OCI-LY1 (cell line): ENCODE measurements around the gene VAV2.

Experiments used
- EZH2 ChIP-seq: fragments of 200-600 bp; sonication (generic), shearing (Covaris generic); IDR thresholded peaks from 2 replicates; pipeline ENCODE4 v1.8.0; 2017; ENCODE audit warnings: borderline replicate concordance, mixed run types, mild to moderate bottlenecking, antibody characterized with exemption, low read length, moderate library complexity, mixed read lengths
- TF ChIP-seq, protein P1 (sequence below): fragments of 200-600 bp; sonication (generic), shearing (Covaris generic); IDR thresholded peaks from 2 replicates; pipeline ENCODE4 v1.5.1; 2017; ENCODE audit warnings: mild to moderate bottlenecking, antibody characterized with exemption, low read length, moderate library complexity, mixed read lengths

DNA sequence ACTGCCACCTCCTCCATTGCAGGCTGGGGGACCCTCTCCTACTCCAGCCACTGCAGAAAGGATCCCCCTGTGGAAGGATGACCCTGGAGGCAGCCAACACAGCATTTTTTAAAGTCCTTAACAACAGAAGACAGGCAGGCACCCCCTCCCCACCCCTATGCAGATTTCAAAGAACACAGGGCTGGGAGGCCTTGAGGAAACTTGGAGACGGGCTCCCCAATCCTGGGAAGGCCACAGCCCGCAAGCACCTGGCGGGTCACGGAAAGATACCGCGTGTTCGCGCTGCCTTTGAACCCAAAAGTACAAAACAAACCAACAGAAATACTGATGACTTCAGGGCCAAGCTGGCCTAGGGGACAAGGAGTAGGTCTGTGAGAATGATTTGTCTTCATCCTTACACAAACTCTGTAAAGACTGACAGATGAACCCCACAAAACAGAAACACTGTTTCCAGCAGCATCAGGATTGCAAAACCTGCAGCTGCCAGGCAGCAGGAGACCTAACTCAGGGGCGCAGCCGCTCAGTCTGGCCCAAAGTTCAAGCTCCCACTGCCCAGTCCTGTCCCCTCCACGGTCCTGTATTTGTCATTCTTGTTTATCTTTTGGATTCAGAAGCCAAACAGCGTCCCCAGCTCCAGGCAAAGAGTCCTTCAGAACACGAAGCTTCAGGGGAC is 13.8 kb downstream of the VAV2 start:
- TF ChIP-seq, protein P1, sequence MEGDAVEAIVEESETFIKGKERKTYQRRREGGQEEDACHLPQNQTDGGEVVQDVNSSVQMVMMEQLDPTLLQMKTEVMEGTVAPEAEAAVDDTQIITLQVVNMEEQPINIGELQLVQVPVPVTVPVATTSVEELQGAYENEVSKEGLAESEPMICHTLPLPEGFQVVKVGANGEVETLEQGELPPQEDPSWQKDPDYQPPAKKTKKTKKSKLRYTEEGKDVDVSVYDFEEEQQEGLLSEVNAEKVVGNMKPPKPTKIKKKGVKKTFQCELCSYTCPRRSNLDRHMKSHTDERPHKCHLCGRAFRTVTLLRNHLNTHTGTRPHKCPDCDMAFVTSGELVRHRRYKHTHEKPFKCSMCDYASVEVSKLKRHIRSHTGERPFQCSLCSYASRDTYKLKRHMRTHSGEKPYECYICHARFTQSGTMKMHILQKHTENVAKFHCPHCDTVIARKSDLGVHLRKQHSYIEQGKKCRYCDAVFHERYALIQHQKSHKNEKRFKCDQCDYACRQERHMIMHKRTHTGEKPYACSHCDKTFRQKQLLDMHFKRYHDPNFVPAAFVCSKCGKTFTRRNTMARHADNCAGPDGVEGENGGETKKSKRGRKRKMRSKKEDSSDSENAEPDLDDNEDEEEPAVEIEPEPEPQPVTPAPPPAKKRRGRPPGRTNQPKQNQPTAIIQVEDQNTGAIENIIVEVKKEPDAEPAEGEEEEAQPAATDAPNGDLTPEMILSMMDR, result no peak
- TF ChIP-seq EZH2, result no peak
